ENCODE data around the gene APBB2. TPM values are rescaled to one million over a fixed set of nuclear protein-coding genes. Genes with fewer than 3 reads are reported as not detected.

Gene APBB2
- total RNA-seq, 2 donors from 2014 or later = 34.8 to 42.8 TPM

DNA sequence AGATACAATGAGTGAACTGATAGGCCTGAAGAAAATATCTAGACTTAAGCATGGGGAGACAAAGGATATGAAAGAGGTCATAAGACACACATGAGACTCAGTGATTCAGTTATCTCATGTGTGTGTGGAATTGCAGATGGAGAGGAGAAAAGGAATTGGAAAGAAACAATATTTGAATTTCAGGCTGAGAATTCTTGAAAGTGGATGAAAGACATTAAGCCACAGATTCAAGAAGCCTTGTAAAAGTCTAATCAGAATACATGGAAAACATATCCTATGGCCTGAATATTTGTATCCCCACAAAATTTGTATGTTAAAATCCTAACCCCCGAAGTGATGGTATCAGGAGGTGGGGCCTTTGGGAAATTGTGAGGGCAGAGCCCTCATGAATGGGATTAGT is 436.3 kb downstream of the APBB2 start:
- no peak overlapping the region for H3K4me3 ChIP-seq
- no peaks in the 10 kb centered on the region for H3K4me1 ChIP-seq
- intact Hi-C loops (cut with DNase I) = no loop called here
- H3K9me3 ChIP-seq = no peaks in the 10 kb centered on the region
- H3K27me3 ChIP-seq = no peaks in the 10 kb centered on the region
- no peak overlapping the region for H3K27ac ChIP-seq
- ATAC-seq = no peak
- TF ChIP-seq, protein P1, sequence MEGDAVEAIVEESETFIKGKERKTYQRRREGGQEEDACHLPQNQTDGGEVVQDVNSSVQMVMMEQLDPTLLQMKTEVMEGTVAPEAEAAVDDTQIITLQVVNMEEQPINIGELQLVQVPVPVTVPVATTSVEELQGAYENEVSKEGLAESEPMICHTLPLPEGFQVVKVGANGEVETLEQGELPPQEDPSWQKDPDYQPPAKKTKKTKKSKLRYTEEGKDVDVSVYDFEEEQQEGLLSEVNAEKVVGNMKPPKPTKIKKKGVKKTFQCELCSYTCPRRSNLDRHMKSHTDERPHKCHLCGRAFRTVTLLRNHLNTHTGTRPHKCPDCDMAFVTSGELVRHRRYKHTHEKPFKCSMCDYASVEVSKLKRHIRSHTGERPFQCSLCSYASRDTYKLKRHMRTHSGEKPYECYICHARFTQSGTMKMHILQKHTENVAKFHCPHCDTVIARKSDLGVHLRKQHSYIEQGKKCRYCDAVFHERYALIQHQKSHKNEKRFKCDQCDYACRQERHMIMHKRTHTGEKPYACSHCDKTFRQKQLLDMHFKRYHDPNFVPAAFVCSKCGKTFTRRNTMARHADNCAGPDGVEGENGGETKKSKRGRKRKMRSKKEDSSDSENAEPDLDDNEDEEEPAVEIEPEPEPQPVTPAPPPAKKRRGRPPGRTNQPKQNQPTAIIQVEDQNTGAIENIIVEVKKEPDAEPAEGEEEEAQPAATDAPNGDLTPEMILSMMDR (IDR thresholded peaks at IDR 0.05) = no peak
- no peak for TF ChIP-seq POLR2A (IDR thresholded peaks at IDR 0.05)
- WGBS, 2 donors = 88 to 94% methylated on average over 1 of the region's 1 CpG
- DNase-seq = no peak
- H3K36me3 ChIP-seq (replicated peaks in 1 of 2; ENCODE audit: insufficient read depth in 1 of 2, low read depth in 2 of 2) = no peaks in the 10 kb centered on the region

- H3K4me1 ChIP-seq = no peaks in the 10 kb centered on the region
- DNase-seq = no peak
- no peak overlapping the region for H3K27ac ChIP-seq
- intact Hi-C loops (cut with DNase I) = no loop called here
- no peaks in the 10 kb centered on the region for H3K36me3 ChIP-seq (replicated peaks in 1 of 2; ENCODE audit: insufficient read depth in 1 of 2, low read depth in 2 of 2)
- WGBS, 2 donors = 65 to 74% methylated on average over 1 of the region's 1 CpG
- no peak overlapping the region for H3K4me3 ChIP-seq
- no peaks in the 10 kb centered on the region for H3K27me3 ChIP-seq
- H3K9me3 ChIP-seq = no peaks in the 10 kb centered on the region
- TF ChIP-seq, protein P1 (IDR thresholded peaks at IDR 0.05) = no peak
- TF ChIP-seq POLR2A (IDR thresholded peaks at IDR 0.05) = no peak
- ATAC-seq = no peak
Observed at GRCh38 chr4:40769266-40769665, 445.1 kb downstream of the APBB2 start.

GRCh38 chr4:40763228-40763716 is 451.1 kb downstream of the APBB2 start:
- 82 to 96% methylated on average over 3 of the region's 3 CpGs for WGBS, 2 donors

More at GRCh38 chr4:40763228-40763716, 451.1 kb downstream of the APBB2 start:
- Histone ChIP-seq H3K4me3 (no peak overlapping the region), H3K27me3 (no peaks in the 10 kb centered on the region), H3K4me1 (no peaks in the 10 kb centered on the region), H3K9me3 (no peaks in the 10 kb centered on the region), H3K27ac (no peak overlapping the region), H3K36me3 (replicated peaks in 1 of 2; ENCODE audit: insufficient read depth in 1 of 2, low read depth in 2 of 2) (no peaks in the 10 kb centered on the region)
- DNase-seq = no peak
- no peak for ATAC-seq
- TF ChIP-seq POLR2A (IDR thresholded peaks at IDR 0.05) = no peak
- TF ChIP-seq, protein P1 (IDR thresholded peaks at IDR 0.05) = no peak
- intact Hi-C loops (cut with DNase I) = no loop called here

Small RNA genes within 50 kb of the gene (small RNA-seq; reads per million reads assigned to genes)
- gene RF00019 (not detected), gene RNA5SP160 (not detected), gene RNU6-1195P (not detected), gene RNU6-836P (not detected)

Other genes starting within 250 kb of the APBB2 start
- gene UCHL1, start 42.4 kb upstream of the APBB2 start, total RNA-seq = 100 to 1,000 TPM in 1 of 2 donors, 10 to 100 TPM in 1; 26.5 to 103 TPM